ACHN (cell line): Measurements from ENCODE around the gene ABCA8.
A peak's percentile ranks its signal among the peaks of the same experiment; 100 is the strongest.
"Not testable (repeated sequence)": the region's sequence is repeated elsewhere in the genome, so short reads cannot be mapped to it uniquely, and the experiment has no call there.

Experiments
- DNase-seq: peaks from one replicate; pipeline ENCODE4 v3.0.0-alpha.2; 2015
- in situ Hi-C: cut with HindIII; loops from 2 replicates; pipeline ENCODE4 v1.10.0; 2017; ENCODE audit warnings: low sequenced_read_pairs, low pct_ligation_motif_present, low pct_unique_long_range_greater_than_20kb

ABCA8 gene

GRCh38 chr17:68943812-68944182, 11.4 kb downstream of the ABCA8 start:
- in situ Hi-C loops, DNase-seq: not testable (repeated sequence)

- in situ Hi-C loops, result no loop called here
- DNase-seq, result no peak
Observed at GRCh38 chr17:68943123-68943811, 11.9 kb downstream of the ABCA8 start.

- DNase-seq, result no peak
- in situ Hi-C loops, result no loop called here
Observed at GRCh38 chr17:68942389-68942788, 12.8 kb downstream of the ABCA8 start.

- in situ Hi-C loops, result no loop called here
- DNase-seq, result no peak
Observed at GRCh38 chr17:68941761-68942160, 13.4 kb downstream of the ABCA8 start.

- in situ Hi-C loops, result no loop called here
- DNase-seq, result no peak
Observed at GRCh38 chr17:68939195-68939594, 16.0 kb downstream of the ABCA8 start.

- no peak for DNase-seq
- in situ Hi-C loops, result no loop called here
Observed at GRCh38 chr17:68937890-68938514, 17.2 kb downstream of the ABCA8 start.

GRCh38 chr17:68927516-68927915, 27.7 kb downstream of the ABCA8 start:
- in situ Hi-C loops, result no loop called here

GRCh38 chr17:68924793-68925720, 30.1 kb downstream of the ABCA8 start:
- no peak for DNase-seq
- in situ Hi-C loops, result no loop called here

More at GRCh38 chr17:68927516-68927915, 27.7 kb downstream of the ABCA8 start:
- no peak for DNase-seq

- no peak for DNase-seq
- in situ Hi-C loops, result no loop called here
Observed at GRCh38 chr17:68910789-68911431, 44.3 kb downstream of the ABCA8 start.

- in situ Hi-C loops, result no loop called here
- no peak for DNase-seq
Observed at GRCh38 chr17:68910251-68910705, 44.9 kb downstream of the ABCA8 start.

GRCh38 chr17:68909066-68909465, 46.1 kb downstream of the ABCA8 start:
- in situ Hi-C loops, result no loop called here
- DNase-seq, result peak; percentile 82

GRCh38 chr17:68908045-68908444, 47.1 kb downstream of the ABCA8 start:
- in situ Hi-C loops, result no loop called here
- DNase-seq, result no peak

- DNase-seq, result peak; percentile 37
- in situ Hi-C loops, result no loop called here
Observed at GRCh38 chr17:68906638-68907037, 48.6 kb downstream of the ABCA8 start.

GRCh38 chr17:68903286-68903685, 51.9 kb downstream of the ABCA8 start:
- no peak for DNase-seq
- in situ Hi-C loops, result no loop called here

- in situ Hi-C loops, result no loop called here
Observed at GRCh38 chr17:68897557-68897956, 57.6 kb downstream of the ABCA8 start.

GRCh38 chr17:68892658-68893057, 62.5 kb downstream of the ABCA8 start:
- in situ Hi-C loops, result no loop called here
- DNase-seq, result no peak

More at GRCh38 chr17:68897557-68897956, 57.6 kb downstream of the ABCA8 start:
- no peak for DNase-seq

- in situ Hi-C loops, result no loop called here
- no peak for DNase-seq
Observed at GRCh38 chr17:68892193-68892592, 63.0 kb downstream of the ABCA8 start.

GRCh38 chr17:68886401-68886800, 68.8 kb downstream of the ABCA8 start:
- in situ Hi-C loops, result no loop called here
- DNase-seq, result no peak

- no peak for DNase-seq
- in situ Hi-C loops, result no loop called here
Observed at GRCh38 chr17:68884888-68885287, 70.3 kb downstream of the ABCA8 start.
